ENCODE data around the gene ZNF692.

The ZNF692 gene

GRCh38 chr1:248872752-248873408 is 14.0 kb upstream of the ZNF692 start:
- TF ChIP-seq, protein P1, sequence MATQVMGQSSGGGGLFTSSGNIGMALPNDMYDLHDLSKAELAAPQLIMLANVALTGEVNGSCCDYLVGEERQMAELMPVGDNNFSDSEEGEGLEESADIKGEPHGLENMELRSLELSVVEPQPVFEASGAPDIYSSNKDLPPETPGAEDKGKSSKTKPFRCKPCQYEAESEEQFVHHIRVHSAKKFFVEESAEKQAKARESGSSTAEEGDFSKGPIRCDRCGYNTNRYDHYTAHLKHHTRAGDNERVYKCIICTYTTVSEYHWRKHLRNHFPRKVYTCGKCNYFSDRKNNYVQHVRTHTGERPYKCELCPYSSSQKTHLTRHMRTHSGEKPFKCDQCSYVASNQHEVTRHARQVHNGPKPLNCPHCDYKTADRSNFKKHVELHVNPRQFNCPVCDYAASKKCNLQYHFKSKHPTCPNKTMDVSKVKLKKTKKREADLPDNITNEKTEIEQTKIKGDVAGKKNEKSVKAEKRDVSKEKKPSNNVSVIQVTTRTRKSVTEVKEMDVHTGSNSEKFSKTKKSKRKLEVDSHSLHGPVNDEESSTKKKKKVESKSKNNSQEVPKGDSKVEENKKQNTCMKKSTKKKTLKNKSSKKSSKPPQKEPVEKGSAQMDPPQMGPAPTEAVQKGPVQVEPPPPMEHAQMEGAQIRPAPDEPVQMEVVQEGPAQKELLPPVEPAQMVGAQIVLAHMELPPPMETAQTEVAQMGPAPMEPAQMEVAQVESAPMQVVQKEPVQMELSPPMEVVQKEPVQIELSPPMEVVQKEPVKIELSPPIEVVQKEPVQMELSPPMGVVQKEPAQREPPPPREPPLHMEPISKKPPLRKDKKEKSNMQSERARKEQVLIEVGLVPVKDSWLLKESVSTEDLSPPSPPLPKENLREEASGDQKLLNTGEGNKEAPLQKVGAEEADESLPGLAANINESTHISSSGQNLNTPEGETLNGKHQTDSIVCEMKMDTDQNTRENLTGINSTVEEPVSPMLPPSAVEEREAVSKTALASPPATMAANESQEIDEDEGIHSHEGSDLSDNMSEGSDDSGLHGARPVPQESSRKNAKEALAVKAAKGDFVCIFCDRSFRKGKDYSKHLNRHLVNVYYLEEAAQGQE (IDR thresholded peaks at IDR 0.05; ENCODE audit: insufficient read depth in 1 of 2, low read depth in 2 of 2, low read length in 2 of 2): no peak
- TF ChIP-seq SIN3A (IDR thresholded peaks at IDR 0.05; ENCODE audit: borderline replicate concordance, insufficient read depth, low read length) (no peak), TAF1 (IDR thresholded peaks at IDR 0.05; ENCODE audit: borderline replicate concordance, insufficient read depth, low read length) (no peak), POLR2AphosphoS5 (IDR thresholded peaks at IDR 0.05; ENCODE audit: low read depth, low read length) (no peak), FOXP2 (optimal IDR thresholded peaks at IDR 0.05; ENCODE audit: borderline replicate concordance, extremely low read depth, extremely low read length, insufficient read depth) (no peak)

GRCh38 chr1:248871837-248872401 is 13.0 kb upstream of the ZNF692 start:
- no peak for TF ChIP-seq FOXP2 (optimal IDR thresholded peaks at IDR 0.05; ENCODE audit: borderline replicate concordance, extremely low read depth, extremely low read length, insufficient read depth)

DNA sequence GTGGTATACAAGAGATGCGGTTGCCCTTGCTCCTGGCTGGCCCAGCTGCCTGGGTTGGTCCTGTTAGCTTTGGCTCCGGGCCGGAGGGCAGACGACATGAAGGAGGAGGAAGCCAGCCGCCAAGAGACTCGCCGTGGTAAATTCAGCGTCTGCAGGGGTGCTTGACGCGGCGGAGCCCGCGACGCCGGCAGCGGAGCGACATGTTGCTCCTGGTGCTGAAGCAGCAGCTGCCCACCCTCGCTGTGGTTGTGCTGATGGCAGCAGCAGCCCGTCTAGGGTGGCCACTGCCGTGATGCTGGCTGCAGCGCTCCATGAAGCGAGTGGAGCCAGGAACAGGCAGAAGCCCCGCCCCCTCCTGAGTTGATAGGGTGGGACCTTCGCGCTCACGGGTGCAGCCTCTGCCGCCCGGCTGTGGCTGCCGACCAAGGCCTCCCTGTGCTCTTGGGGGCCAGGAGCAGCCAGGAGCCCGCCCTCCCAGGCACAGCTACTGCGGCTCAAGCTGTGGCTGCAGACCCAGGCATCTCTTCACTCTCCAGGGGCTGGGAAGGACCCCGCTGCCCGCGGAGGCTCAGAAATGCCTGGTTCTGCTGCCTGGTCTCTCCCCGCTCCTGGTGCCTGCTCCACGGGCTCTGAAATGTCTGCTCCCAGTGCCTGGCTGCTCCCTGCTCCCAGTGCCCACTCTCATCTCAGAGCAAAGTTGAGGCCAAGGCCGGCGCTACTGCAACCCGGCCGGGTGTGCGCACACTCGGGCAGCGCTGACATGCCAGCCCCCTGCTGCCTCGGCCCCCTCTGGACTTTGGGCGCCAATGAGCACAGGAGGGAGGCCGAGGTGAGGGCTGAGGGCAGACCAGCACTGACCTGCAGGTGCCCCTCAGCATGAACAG is 4.4 kb upstream of the ZNF692 start:
- TF ChIP-seq SIN3A (IDR thresholded peaks at IDR 0.05; ENCODE audit: borderline replicate concordance, insufficient read depth, low read length) (no peak), TAF1 (IDR thresholded peaks at IDR 0.05; ENCODE audit: borderline replicate concordance, insufficient read depth, low read length) (peak; percentile 84; the same call in 1 of the 2 replicates), FOXP2 (optimal IDR thresholded peaks at IDR 0.05; ENCODE audit: borderline replicate concordance, extremely low read depth, extremely low read length, insufficient read depth) (no peak), POLR2AphosphoS5 (IDR thresholded peaks at IDR 0.05; ENCODE audit: low read depth, low read length) (peak; percentile 83)
- TF ChIP-seq, protein P1 (IDR thresholded peaks at IDR 0.05; ENCODE audit: insufficient read depth in 1 of 2, low read depth in 2 of 2, low read length in 2 of 2): no peak

DNA sequence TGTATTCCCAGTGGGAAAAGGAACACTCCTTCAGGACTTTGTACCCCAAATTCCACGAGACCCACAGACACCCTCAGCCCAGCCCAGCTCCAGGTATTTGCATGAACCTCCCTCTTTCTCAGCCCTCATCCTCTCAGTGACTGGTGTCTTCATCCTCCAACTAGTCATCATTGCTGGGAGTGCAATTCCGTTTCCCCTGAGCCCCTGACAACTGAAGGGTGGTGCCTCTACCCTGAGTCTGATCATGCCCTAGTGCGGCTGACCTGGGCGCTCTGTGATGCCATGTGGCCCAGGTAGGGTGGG is 3.8 kb upstream of the ZNF692 start:
- TF ChIP-seq POLR2AphosphoS5 (IDR thresholded peaks at IDR 0.05; ENCODE audit: low read depth, low read length) (no peak), SIN3A (IDR thresholded peaks at IDR 0.05; ENCODE audit: borderline replicate concordance, insufficient read depth, low read length) (no peak), TAF1 (IDR thresholded peaks at IDR 0.05; ENCODE audit: borderline replicate concordance, insufficient read depth, low read length) (no peak), FOXP2 (optimal IDR thresholded peaks at IDR 0.05; ENCODE audit: borderline replicate concordance, extremely low read depth, extremely low read length, insufficient read depth) (no peak)
- TF ChIP-seq, protein P1 (IDR thresholded peaks at IDR 0.05; ENCODE audit: insufficient read depth in 1 of 2, low read depth in 2 of 2, low read length in 2 of 2): no peak

DNA sequence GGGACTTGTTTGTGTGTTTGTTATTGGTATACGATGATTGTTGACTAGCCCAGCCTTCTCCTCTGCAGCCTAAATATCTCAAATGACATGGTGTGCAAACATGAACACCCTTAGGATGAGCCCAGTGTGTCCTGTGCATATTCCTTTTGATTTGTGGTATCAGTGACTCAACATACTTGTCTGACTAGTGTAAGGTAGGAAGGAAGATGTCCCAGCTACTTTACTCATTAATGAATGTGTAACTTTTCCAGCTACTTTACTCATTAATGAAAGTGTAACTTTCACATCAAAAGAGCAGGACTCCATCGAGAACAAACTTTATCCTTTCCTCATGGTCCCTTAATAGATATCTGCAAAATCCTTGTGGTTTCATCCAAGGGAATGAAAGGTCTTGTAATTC is 2.7 kb upstream of the ZNF692 start:
- no peak for TF ChIP-seq SIN3A (IDR thresholded peaks at IDR 0.05; ENCODE audit: borderline replicate concordance, insufficient read depth, low read length)
- no peak for TF ChIP-seq TAF1 (IDR thresholded peaks at IDR 0.05; ENCODE audit: borderline replicate concordance, insufficient read depth, low read length)
- no peak for TF ChIP-seq POLR2AphosphoS5 (IDR thresholded peaks at IDR 0.05; ENCODE audit: low read depth, low read length)
- no peak for TF ChIP-seq FOXP2 (optimal IDR thresholded peaks at IDR 0.05; ENCODE audit: borderline replicate concordance, extremely low read depth, extremely low read length, insufficient read depth)
- TF ChIP-seq, protein P1 (IDR thresholded peaks at IDR 0.05; ENCODE audit: insufficient read depth in 1 of 2, low read depth in 2 of 2, low read length in 2 of 2): no peak
